Gastroesophageal sphincter (tissue), 3 donors: Measurements from ENCODE around the gene PRKAG2.

Experiments used
- CTCF ChIP-seq, 4 experiments: fragments of 200-600 bp in 2 of 4; fragments of 450-650 bp in 2 of 4; sonication (generic) in 1 of 4; IDR thresholded peaks; one replicate each; pipeline ENCODE4 v1.5.1; 2017 to 2019; ENCODE audit warnings: antibody characterized with exemption in 4 of 4, mild to moderate bottlenecking in 2 of 4, moderate library complexity in 2 of 4
- POLR2A ChIP-seq, 2 donors: fragments of 450-650 bp; IDR thresholded peaks; one replicate each; pipeline ENCODE4 v1.6.1; 2017; ENCODE audit warnings: antibody characterized with exemption in 2 of 2, mild to moderate bottlenecking in 2 of 2, moderate library complexity in 1 of 2
- POLR2AphosphoS5 ChIP-seq: sonication (generic); formaldehyde crosslinking; IDR thresholded peaks from one replicate; pipeline ENCODE4 v1.6.1; 2017; ENCODE audit warnings: antibody characterized with exemption

GRCh38 chr7:151745706-151746105 lies 131.2 kb downstream of the PRKAG2 start:
- TF ChIP-seq POLR2A (IDR thresholded peaks at IDR 0.05) (no peak), CTCF (IDR thresholded peaks at IDR 0.05) (no peak), POLR2AphosphoS5 (no peak)
